GM18907 (cell line): ENCODE data around the gene BORCS5.
A peak's percentile ranks its signal among the peaks of the same experiment; 100 is the strongest.
"Not testable (repeated sequence)": the region's sequence is repeated elsewhere in the genome, so short reads cannot be mapped to it uniquely, and the experiment has no call there.

Experiments
- ATAC-seq: cut with Tn5 transposase; IDR thresholded peaks from one replicate; pipeline ENCODE4 v1.9.1; 2021; ENCODE audit warnings: mild to moderate bottlenecking, moderate library complexity; ENCODE audit not compliant: unreplicated experiment

Gene BORCS5

DNA sequence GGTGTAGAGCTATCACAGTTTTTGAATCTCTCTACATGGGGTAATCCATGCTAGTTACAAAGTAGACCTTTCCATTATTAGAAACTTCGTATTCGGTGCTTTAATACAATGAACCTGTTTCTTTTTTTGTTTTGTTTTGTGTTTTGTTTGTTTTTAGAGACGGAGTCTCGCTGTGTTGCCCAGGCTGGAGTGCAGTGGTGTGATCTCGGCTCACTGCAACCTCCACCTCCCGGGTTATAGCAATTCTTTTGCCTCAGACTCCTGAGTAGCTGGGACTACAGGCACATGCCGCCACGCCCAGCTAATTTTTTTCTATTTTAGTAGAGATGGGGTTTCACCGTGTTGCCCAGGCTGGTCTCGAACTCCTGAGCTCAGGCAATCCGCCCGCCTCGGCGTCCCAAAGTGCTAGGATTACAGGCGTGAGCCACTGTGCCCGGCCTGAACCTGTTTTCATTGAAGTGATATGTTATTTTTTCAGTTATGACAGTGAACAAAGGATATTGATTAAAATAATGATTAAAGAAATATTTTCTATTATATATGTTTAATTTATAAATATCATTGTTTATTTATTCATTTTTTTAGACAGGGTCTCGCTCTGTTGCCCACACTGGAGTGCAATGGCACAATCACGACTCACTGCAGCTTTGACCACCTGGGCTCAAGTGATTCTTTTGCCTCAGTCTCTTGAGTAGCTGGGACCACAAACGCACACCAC, 5.3 kb upstream of the BORCS5 start:
- not testable (repeated sequence) for ATAC-seq

DNA sequence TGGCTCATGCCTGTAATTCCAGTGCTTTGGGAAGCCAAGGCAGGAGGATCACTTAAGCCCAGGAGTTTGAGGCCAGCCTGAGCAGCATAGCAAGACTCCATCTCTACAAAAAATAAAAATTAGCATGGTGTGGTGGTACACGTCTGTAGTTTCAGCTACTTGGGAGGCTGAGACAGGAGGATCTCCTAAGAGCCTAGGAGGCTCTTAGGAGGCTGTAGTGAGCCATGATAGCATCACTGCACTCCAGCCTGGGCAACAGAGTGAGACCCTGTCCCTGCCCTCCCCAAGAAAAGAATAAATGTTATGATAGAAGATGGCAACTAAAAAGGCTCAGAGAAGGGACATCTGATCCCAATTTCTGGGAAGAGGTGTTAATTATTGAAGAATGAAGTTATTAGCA, 3.6 kb upstream of the BORCS5 start:
- ATAC-seq, result no peak

DNA sequence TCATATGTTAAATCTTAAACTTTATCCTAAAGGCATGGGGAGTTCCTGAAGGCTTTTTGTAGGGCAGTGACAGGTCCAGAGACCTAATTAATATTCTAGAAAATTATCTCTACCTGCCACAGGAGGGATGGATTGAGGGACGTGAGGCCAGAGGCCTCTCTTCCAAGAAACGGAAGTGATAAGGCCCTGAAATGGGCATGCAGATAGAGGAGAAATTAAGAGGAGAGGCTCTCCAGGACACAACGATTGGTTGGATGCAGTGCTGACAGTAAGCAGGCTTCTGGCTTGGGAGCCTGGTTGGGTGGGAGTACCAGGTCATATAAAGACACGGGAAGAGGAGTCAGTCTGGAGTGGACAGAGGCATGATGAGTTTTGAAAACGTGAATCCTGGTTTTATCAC, 3.1 kb upstream of the BORCS5 start:
- no peak for ATAC-seq

DNA sequence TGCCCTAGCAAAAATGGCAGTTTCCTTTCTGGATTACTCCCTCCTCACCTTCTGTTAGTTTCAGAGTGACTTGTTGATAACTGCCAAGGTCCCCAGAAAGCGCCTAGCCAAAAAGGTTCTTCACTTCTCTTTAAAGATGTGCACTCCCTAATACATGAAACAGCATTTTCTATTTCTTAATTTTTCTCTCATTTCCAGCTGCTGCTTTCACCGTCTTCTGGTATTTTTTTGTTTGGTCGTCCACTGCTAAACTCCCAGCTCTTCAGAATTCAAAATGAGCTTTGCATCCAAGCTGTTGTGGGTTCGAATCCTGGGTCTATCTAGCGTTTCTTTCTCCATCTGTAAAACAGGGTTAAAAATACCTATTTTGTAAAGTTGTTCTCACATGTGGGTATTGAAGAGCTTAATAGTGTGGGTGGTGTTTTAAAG, 397 bp upstream of the BORCS5 start:
- ATAC-seq, result no peak

DNA sequence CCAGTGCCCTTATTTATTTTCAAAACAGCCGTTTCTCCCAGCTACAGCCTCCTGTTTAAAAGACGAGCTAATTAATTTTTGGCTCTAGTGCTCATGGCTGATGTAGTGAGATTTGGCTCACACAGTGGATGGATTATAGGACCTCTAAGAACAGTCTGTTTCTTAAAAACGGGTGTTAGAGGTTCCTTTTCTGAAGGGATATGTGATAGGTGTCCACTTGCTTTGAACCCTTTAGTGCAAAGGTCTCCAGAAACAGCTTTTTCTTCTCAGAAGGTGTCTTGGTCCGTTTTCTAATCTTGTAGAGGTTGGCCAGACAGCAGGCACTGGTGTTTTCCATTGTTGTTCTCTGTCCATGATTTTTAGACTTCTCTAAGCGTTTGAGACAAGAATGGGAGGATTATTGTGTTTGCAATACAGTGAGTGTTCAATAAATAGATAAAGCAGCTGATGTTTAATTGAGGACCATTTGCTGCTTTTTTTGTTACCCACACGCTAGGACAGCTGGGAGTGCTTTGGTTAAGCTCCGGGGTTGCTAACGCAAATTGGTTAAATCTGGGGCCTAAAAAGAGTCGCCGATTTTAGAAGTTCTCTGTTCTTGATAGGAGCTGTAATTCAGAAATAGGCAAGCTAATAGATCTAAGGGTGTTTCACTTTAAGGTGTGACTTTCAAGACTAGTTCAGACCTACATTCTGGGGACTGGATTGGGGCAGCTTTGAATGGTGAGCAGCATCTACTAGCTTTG, 1.0 kb downstream of the BORCS5 start:
- peak; percentile 1 for ATAC-seq

DNA sequence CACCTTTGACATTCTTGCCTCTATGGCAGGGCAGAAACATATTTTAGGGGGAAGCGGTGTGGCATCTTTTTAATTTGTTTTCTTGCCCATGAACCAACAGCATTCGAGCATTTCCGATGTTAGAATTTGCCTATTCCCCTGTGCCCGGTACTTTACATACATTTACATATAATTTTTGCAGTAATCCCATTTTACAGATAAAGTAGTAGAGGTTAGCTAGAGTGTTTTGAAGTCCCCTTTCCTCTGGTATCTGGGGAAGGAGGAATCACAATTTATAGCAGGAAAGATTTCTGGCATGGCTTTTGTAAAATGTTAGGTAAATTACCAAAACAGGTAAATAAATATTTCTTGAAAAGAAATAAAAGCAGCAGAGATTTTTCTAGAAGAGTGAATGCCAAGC, 1.6 kb downstream of the BORCS5 start:
- no peak for ATAC-seq

DNA sequence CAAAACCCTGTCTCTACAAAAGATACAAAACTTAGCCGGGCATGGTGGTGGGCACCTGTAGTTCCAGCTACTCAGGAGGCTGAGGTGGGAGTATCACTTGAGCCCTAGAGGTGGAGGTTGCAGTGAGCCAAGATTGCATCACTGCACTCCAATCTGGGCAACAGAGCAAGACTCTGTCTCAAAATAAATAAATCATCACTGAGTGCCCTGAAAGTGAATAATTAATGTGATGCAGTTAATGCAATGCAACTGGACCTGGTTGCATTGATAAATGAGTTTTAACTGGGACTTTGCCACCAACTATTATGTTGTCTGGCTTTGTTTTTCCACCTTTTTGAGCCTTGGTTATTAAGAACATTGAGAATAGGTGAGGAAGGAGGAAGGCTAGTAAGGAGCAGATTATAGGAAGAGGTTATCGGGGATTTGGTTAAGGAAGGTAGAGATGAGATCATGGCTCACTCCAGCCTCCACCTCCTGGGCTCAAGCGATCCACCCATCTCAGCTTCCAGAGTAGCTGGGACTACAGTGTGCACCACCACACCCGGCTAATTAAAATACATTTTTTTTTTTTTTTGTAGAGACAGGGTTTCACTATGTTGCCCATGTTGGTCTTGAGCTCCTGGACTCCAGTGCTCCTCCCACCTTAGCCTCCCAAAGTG, 8.0 kb downstream of the BORCS5 start:
- no peak for ATAC-seq

DNA sequence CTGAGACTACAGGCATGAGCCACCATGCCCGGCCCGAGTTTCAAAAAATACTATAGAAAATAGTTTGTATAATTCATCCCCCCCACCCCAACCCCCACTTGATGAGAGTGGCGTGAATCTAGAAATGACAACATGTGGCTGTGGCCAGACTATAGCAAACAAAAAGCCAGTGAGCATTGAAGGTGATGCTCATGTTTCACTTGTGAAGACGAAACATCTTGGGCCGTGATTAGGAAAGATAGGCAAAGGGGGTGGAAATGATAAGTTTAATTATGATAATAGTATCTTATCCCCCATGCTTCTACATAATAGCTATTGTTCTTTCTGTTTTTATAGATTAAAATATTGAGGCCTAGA, 8.5 kb downstream of the BORCS5 start:
- no peak for ATAC-seq

DNA sequence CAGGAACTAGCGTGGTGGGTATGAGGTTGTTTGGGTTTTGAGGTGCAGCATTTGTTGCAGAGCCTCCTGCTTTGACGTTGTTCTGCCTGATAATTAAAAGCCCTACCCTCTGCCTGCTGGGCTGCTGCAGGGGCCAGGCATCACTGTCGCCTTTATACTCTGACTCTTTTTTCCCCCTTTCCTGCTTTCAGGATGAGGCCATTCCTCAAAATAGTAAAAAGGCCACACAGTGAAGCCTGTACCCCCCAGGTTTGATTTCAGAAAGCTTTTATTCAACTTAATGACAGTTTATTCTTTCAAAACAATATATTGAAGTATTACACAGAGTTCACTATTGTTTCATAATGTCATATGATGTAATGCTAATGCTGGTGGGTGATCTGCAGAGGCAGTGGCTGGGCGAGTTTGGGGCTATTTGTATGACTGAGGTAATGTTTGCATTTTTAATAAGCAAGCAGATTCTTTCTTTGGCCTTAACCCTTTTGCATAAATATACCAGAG, 9.1 kb downstream of the BORCS5 start:
- ATAC-seq, result no peak

DNA sequence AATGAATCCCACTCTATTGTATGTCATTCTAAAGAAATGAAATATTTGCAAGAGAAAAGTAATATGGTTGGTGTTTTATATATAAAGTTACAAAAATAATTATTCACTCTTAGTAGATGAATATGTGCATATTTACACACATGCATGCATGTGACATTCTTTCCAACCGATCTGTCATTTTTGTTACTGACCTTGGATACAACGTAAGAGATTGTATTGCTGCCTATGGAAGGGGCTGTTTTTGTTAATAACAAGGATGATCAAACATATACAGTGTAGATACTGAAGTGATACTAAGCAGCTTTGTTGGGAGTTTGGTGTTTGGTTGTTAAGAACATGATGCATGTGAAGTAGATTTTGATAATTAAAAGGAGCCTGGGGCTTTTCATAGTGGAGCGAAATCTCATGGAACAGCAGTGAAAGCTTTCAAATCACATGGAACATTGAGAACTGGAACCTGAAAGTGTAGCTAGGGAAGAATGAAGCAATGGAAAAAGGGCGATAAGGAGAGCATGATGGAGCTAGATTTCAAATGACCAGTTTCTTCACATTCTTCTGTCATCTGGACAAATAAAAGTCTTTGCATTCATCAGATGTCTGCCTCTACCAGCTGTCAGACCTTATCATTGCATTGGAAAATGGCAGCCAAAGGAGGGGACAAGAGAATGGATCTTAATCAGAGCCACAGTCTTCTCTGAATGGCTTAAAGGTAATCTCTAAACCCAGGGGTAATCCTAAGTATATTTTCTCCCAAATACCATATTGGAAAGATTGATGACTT, 10.0 kb downstream of the BORCS5 start:
- no peak for ATAC-seq

DNA sequence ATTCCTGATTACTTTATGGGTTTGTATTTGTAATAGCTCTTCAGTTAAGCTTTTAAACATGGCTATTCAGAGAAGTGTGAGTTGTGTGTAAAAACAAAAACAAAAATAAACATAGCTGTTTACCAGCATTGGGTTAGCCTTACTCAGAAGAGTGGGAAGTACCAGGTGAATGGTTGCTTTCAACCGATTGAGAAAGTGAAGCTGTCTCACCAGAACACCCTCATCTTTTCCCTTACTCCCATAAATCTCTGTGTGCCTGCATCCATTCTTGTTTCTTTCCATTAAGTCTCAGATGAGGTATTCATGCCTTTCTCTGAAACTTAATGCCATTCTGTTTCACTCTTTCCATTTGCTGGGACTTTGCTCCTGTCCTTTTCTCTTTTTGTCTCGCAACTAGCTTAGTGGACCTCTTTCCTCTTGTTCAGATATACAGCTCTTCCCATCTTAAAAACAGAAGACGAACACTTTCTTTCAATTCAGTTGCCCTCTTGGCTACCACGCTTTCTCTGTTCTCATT, 10.7 kb downstream of the BORCS5 start:
- ATAC-seq, result no peak

DNA sequence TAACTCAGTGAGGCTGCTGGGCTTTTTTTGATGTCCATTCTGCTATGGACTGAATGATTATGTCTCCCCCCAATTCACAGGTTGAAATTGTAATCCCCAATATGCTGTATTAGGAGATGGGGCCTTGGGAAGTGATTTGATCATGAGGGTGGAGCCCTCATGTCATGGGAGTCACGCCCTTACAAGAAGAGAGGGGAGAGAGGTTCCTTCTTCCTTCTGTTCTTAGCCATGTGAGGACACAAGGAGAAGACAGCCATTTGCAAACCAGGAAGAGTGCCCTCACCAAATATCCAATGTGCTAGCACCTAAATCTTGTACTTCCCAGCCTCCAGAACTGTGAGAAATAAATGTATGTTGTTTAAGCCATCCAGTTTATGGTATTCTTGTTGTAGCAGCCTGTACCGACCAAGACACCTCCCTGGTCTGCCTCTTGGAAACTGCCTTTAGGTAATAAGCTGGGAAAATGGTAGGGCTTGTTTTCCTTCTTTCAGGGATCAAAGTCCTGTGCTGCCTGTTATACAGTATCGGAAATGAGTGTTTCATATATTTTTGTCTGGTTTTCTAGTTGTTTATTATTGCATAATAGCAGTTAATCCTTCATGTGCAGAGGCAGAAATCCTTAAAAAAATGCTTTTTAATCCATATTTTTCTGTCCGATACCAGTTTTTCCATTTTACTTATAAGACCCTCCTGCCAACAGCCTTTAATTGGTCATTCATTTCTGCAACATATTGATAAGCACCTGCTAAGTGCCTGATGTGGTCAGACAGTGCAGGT, 16.3 kb downstream of the BORCS5 start:
- ATAC-seq, result no peak

DNA sequence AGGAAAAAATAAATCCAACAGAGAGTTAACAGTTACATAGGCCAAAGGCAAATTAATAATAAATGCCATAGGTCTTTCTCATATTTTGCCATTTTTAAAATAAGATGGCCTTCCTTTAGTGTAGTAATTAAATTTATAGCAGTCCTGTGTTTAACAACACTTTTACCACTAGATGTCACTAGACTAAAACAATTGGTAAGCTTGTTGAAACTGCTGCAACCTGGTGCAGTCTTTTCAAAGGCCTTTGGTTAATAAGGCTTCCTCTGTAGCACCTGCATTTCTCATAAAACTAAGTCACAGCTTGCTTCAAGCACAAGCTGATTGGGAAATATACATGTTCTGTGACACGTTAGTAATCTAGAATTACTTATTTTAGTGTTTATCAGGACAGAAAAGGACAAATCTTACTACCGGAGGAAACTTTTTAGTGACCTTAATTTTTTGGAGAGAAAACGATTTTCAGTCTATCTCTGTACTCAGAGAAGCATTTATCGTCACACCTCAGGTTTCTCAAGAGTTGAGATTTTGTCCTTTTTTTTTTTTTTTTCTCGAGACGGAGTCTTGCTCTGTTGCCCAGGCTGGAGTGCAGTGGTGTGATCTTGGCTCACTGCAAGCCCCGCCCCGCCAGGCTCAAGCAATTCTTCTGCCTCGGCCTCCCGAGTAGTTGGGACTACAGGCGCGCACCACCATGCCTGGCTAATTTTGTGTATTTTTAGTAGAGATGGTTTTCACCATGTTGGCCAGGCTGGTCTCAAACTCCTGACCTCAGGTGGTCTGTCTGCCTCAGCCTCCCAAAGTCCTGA, 20.0 kb downstream of the BORCS5 start:
- ATAC-seq, result no peak

DNA sequence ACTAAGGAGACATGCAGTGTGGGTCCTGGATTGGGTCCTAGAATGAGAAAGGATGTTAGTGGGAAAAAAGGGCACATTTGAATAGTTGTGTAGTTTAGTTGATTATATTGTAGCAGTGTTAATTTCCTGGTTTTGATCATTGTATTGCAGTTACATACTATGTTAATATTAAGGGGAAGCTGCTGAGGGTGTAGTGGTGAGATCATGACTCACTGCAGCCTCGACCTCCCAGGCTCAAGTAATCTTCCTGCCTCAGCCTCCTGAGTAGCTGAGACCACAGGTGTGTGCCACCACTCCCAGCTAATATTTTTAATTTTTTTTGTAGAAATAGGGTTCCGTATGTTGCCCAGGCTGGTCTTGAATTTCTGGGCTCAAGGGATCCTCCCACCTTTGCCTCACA, 21.7 kb downstream of the BORCS5 start:
- ATAC-seq, result no peak

DNA sequence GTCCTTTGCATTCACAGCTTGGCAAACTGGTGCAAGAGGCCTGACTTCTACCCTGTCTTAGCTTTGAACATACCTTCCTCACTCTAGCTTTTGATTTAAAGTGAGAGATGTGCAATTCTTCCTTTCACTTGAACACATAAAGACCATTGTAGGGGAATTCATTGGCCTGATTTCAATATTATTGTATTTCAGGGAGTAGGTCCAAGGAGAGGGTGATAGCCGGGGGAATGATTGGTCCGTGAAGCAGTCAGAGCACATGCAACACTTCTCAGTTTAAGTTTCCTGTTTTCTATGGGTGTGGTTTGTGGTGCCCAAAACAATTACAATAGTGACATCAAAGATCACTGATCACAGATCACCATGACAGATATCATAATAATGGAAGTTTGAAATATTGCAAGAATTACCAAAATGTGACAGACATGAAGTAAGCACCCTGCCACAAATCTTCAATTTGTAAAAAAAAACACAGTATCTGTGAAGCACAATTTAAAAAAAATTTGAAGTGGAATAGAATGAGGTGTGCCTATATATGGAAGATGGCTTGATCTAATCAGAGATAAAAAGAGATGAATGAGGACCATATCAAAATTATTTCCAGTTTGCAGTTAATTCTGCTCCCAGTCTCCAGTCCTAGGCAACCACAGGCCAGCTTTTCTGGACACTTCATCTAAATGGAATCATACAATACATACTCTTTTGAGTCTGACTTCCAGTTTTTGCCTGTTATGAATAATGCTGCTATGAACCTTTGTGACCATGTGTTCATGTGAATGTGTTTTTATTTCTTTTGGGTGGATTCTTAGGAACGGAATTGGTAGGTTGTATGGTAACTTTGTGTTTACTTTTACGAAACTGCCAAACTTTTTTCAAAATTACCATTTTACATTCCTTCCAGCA, 23.2 kb downstream of the BORCS5 start:
- ATAC-seq, result no peak

DNA sequence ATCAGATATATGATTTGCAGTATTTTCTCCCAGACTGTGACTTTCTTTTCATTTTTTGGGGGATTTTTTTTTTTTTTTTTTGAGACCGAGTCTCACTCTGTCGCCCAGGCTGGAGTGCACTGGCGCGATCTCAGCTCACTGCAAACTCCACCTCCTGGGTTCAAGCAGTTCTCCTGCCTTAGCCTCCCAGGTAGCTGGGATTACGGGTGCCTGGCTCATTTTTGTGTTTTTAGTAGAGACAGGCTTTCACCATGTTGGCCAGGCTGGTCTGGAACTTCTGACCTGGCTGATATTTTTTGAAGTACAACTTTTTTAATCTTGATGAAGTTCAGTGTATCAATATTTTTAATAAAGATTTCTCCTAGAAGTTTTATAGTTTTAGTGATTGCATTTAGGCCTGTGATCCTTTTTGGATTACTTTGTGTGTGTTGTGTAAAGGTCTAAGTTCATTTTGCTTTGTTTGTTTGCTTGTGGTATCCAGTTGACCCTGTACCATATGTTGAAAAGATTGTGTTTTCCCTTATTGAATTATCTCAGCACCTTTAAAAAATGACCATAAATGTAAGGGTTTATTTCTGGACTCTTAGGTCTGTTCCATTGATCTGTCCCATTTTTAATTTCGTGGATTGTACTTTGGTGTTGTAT, 24.2 kb downstream of the BORCS5 start:
- ATAC-seq, result no peak

DNA sequence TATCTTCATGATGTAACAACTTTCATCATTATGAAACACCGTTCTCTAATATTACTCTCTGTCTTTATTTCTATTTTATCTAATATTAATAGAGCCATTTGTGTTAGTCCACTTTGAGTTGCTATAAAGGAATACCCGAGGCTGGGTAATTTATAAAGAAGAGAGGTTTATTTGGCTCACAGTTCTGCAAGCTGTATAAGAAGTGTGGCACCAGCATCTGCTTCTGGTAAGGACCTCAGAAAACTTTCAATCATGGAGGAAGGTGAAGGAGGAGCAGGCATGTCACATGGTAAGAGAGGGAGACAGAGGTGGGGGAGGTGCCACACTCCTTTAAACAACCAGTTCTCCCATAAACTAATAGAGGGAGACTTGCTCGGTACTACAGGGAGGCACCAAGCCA, 25.1 kb downstream of the BORCS5 start:
- ATAC-seq, result no peak
